ENCODE results near the gene ATP8A2.

DNA sequence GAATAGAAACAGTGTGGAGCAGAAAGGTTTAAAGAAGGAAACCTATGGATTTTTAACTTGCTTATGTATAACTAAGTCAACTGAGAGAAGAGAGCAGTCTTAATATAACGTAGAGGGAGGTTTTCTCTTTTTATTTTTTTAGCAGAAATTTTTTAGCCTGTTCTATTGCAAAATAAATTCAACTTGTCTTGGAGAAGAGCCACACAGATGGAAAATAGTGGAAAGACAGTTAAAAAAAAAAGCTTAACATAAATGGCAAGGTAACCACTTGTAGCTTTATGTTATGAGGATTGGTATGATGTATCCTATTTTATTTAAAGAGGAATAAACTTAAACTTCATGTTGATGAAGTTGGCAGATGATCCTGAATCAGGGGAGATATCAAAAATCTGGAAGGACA lies 367.6 kb downstream of the ATP8A2 start:
- no peak for TF ChIP-seq POLR2A (IDR thresholded peaks at IDR 0.05)
- TF ChIP-seq, protein P1, sequence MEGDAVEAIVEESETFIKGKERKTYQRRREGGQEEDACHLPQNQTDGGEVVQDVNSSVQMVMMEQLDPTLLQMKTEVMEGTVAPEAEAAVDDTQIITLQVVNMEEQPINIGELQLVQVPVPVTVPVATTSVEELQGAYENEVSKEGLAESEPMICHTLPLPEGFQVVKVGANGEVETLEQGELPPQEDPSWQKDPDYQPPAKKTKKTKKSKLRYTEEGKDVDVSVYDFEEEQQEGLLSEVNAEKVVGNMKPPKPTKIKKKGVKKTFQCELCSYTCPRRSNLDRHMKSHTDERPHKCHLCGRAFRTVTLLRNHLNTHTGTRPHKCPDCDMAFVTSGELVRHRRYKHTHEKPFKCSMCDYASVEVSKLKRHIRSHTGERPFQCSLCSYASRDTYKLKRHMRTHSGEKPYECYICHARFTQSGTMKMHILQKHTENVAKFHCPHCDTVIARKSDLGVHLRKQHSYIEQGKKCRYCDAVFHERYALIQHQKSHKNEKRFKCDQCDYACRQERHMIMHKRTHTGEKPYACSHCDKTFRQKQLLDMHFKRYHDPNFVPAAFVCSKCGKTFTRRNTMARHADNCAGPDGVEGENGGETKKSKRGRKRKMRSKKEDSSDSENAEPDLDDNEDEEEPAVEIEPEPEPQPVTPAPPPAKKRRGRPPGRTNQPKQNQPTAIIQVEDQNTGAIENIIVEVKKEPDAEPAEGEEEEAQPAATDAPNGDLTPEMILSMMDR (IDR thresholded peaks at IDR 0.05) = no peak

Measured in right lobe of liver (tissue), 4 donors.